HG03460 (cell line): ENCODE results near the gene SRF.

Experiments
- ATAC-seq: cut with Tn5 transposase; IDR thresholded peaks from one replicate; pipeline ENCODE4 v1.9.1; 2021; ENCODE audit not compliant: unreplicated experiment

The SRF gene

DNA sequence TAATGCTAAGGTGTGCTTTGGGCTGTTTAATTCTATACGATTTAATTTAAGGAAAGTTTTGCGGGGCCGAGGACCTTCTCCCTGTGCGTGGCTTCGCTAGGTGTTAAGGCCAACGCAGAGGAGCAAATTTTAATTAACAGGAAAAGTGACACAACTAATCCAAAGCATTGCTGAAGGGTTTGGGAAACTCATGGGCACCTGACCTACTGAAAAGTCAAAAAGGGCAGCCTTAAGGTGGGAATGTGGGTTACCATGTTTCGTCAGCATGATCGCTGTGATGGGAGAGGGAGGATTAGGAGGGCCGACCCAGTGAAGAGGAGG, 10.5 kb downstream of the SRF start:
- no peak for ATAC-seq

GRCh38 chr6:43181942-43182860, 11.1 kb downstream of the SRF start, which contains the start of gene CUL9:
TSS of gene CUL9 (plus strand) at chr6:43182196. CDS start at chr6:43184311, 2,115 bp downstream.
- ATAC-seq = peak; percentile 91

DNA sequence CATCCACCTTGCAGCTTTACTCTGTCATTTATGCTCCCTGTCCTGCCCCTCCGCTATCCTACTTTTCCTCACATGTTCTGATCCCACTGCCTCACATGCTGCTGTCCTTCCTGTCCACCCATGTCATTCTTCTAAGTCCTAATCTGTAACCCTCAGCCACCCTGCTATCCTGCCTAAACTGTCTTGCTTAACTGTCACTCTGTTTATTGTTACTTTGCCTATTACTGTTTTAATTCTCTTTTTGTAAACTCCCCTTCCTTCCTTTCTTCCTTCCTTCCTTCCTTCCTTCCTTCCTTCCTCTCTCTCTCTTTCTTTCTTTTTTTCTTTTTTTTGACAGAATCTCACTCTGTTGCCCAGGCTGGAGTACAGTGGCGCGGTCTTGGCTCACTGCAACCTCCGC, 12.4 kb downstream of the SRF start:
- ATAC-seq = no peak

DNA sequence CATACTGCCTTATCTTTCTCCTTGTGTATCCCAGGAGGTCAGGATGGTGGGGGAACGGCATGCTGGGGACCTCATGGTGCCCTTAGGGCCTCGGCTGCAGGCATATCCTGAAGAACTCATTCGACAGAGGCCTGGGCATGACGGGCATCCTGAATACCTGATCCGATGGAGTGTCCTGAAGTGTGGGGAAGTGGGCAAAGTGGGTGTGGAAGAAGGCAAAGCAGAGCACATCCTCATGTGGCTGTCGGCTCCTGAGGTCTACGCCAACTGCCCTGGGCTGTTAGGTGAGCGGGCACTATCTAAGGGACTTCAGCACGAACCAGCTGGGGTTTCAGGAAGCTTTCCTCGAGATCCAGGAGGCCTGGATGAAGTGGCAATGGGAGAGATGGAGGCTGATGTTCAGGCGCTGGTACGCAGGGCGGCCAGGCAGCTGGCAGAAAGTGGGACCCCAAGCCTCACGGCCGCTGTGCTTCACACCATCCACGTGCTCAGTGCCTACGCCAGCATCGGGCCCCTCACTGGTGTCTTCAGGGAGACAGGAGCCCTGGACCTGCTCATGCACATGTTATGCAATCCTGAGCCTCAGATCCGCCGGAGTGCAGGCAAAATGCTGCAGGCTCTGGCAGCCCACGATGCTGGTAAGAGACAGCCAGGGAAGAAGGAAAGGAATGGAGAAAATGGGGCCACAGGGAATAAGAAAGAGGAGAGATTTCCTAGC, 13.4 kb downstream of the SRF start:
- ATAC-seq = no peak

DNA sequence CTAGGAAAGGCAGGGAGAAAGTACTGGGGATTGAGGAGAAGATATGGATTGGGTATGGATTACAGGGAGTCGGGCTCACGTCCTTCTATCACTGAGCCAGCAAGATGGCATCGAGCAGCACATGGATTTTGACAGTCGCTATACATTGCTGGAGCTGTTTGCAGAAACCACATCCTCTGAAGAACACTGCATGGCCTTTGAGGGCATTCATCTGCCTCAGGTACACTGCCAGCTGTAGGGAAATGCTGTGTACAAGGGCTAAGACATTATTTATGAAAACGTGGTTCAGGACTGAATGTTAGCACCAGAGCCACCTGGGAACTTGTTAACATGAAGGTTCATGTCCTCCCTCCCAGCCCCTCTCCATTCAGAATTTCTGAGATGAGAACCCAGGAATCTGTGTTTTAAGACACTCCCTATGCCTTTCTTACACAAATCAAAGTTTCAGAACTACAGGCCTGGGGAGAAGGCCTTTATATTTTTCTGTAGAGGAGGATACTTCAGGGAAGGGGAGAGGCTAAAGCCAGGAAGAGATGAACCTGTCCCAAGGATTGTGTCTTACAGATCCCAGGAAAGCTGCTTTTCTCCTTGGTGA, 14.4 kb downstream of the SRF start:
- ATAC-seq = no peak

- no peak for ATAC-seq
Observed at GRCh38 chr6:43186019-43186418, 14.9 kb downstream of the SRF start.

DNA sequence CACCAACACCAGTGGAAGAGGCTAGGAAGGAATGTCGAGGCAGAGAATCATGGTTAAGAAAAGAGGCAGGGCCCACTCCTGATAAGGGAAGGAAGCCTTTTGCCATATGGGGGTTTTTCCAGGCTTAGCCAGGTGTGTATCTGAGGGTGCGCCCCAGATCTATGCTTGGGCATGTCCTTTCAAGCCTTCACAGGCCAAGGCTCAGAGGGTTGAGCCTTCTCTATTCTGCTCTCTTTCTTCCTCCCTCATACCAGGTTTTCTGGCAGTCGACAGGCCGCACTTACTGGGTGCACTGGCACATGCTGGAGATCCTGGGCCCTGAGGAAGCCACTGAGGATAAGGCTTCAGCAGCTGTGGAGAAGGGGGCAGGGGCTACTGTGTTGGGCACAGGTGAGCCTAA, 15.6 kb downstream of the SRF start:
- ATAC-seq = no peak

- ATAC-seq = no peak
Observed at GRCh38 chr6:43187821-43188220, 16.8 kb downstream of the SRF start.

DNA sequence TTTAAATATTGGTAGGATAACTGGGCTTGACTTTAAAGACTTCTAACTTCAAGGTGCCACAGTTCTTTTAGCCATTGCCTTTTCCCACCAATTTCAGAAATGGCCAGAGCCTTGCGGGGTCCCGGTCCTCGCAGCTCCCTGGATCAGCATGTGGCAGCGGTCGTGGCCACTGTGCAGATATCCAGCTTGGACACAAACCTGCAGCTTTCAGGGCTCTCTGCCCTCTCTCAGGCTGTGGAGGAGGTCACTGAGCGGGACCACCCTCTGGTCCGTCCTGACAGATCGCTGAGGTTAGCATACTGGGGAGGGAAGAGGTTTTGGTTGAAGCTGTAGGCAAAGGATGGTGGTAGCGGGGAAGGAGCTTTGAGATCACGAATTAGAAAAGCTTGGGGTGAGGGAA, 17.4 kb downstream of the SRF start:
- no peak for ATAC-seq

DNA sequence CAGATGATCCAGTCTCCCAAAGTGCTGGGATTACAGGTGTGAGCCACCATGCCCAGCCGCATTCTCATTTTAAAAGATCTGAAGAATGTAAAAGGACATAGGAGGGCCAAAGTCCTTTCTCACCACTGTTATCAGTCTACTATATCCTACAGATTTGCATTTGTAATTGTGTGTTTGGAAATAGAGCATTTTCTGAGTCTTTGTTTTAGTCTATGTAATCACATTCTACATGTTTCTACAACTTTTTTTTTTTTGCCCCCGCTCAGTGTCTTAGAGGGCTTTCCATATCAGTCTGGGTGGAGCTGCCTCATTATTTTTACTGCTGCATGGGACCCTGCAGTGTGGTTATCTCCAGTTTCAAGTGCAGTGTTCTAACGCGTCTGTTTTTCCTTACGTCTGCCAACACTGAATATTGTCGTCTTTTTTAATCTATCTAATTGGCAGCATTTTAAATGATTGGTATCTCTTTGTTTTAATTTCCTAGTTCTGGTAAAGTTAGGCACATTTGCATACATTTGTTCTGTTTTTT, 18.8 kb downstream of the SRF start:
- ATAC-seq = no peak

GRCh38 chr6:43192911-43193310, 21.8 kb downstream of the SRF start:
- no peak for ATAC-seq

- ATAC-seq = no peak
Observed at GRCh38 chr6:43193929-43194328, 22.9 kb downstream of the SRF start.

GRCh38 chr6:43196337-43196736, 25.3 kb downstream of the SRF start:
- no peak for ATAC-seq

- ATAC-seq = no peak
Observed at GRCh38 chr6:43199912-43200311, 28.8 kb downstream of the SRF start.

GRCh38 chr6:43200541-43200940, 29.5 kb downstream of the SRF start:
- no peak for ATAC-seq

- ATAC-seq = no peak
Observed at GRCh38 chr6:43202451-43202850, 31.4 kb downstream of the SRF start.

- ATAC-seq = no peak
Observed at GRCh38 chr6:43203029-43203717, 32.1 kb downstream of the SRF start.

- ATAC-seq = no peak
Observed at GRCh38 chr6:43203718-43204095, 32.6 kb downstream of the SRF start.

DNA sequence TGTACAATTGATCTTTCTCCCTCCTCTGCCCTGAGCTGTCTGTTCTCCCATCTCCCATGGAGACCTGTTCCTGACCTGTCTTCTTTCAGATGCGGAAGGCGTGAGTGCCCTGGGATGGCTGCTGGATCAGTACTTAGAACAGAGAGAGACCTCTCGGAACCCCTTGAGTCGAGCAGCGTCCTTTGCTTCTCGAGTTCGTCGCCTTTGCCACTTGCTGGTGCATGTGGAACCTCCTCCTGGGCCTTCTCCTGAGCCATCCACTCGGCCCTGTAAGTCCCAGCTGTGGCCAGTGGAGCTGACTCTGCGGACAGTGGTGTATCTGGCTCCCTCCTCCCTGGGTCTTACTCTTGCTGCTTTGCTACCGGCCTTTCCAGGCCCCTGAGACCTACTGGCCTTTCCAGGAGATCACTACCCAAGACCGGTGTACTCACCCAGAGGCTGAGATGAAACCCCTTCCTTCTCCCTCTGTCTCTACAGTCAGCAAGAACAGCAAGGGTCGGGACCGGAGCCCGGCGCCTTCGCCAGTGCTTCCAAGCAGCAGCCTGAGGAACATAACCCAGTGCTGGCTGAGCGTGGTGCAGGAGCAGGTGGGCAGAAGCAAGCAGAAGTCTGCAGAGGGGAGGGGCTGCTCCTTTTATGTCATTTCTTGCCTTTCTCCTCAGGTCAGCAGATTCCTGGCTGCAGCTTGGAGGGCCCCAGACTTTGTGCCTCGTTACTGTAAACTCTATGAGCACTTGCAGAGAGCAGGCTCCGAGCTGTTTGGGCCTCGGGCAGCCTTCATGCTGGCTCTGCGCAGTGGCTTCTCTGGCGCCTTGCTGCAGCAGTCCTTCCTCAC, 33.4 kb downstream of the SRF start:
- ATAC-seq = no peak

- ATAC-seq = no peak
Observed at GRCh38 chr6:43205849-43206248, 34.8 kb downstream of the SRF start.
